ENCODE measurements around the gene ARHGAP45. TPM values are rescaled to one million over a fixed set of nuclear protein-coding genes. Genes with fewer than 3 reads are reported as not detected.

Gene ARHGAP45
- total and polyA plus RNA-seq, 2 experiments from 2014 or later = 24.7 to 71.8 TPM

- TF ChIP-seq, protein P1, sequence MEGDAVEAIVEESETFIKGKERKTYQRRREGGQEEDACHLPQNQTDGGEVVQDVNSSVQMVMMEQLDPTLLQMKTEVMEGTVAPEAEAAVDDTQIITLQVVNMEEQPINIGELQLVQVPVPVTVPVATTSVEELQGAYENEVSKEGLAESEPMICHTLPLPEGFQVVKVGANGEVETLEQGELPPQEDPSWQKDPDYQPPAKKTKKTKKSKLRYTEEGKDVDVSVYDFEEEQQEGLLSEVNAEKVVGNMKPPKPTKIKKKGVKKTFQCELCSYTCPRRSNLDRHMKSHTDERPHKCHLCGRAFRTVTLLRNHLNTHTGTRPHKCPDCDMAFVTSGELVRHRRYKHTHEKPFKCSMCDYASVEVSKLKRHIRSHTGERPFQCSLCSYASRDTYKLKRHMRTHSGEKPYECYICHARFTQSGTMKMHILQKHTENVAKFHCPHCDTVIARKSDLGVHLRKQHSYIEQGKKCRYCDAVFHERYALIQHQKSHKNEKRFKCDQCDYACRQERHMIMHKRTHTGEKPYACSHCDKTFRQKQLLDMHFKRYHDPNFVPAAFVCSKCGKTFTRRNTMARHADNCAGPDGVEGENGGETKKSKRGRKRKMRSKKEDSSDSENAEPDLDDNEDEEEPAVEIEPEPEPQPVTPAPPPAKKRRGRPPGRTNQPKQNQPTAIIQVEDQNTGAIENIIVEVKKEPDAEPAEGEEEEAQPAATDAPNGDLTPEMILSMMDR (conservative IDR thresholded peaks at IDR 0.05; ENCODE audit: low read depth in 2 of 2) = no peak
- TF ChIP-seq ZNF331 (CRISPR knock-in tag; IDR thresholded peaks at IDR 0.05; ENCODE audit: low read depth) (no peak), POLR2AphosphoS5 (IDR thresholded peaks at IDR 0.05; ENCODE audit: low read depth) (no peak)
- TF ChIP-seq, protein P2, sequence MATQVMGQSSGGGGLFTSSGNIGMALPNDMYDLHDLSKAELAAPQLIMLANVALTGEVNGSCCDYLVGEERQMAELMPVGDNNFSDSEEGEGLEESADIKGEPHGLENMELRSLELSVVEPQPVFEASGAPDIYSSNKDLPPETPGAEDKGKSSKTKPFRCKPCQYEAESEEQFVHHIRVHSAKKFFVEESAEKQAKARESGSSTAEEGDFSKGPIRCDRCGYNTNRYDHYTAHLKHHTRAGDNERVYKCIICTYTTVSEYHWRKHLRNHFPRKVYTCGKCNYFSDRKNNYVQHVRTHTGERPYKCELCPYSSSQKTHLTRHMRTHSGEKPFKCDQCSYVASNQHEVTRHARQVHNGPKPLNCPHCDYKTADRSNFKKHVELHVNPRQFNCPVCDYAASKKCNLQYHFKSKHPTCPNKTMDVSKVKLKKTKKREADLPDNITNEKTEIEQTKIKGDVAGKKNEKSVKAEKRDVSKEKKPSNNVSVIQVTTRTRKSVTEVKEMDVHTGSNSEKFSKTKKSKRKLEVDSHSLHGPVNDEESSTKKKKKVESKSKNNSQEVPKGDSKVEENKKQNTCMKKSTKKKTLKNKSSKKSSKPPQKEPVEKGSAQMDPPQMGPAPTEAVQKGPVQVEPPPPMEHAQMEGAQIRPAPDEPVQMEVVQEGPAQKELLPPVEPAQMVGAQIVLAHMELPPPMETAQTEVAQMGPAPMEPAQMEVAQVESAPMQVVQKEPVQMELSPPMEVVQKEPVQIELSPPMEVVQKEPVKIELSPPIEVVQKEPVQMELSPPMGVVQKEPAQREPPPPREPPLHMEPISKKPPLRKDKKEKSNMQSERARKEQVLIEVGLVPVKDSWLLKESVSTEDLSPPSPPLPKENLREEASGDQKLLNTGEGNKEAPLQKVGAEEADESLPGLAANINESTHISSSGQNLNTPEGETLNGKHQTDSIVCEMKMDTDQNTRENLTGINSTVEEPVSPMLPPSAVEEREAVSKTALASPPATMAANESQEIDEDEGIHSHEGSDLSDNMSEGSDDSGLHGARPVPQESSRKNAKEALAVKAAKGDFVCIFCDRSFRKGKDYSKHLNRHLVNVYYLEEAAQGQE (IDR thresholded peaks at IDR 0.05; ENCODE audit: unreplicated experiment) = no peak
These were observed 54.4 kb downstream of the ARHGAP45 start (continued) for GRCh38 chr19:1121395-1121794.

DNA sequence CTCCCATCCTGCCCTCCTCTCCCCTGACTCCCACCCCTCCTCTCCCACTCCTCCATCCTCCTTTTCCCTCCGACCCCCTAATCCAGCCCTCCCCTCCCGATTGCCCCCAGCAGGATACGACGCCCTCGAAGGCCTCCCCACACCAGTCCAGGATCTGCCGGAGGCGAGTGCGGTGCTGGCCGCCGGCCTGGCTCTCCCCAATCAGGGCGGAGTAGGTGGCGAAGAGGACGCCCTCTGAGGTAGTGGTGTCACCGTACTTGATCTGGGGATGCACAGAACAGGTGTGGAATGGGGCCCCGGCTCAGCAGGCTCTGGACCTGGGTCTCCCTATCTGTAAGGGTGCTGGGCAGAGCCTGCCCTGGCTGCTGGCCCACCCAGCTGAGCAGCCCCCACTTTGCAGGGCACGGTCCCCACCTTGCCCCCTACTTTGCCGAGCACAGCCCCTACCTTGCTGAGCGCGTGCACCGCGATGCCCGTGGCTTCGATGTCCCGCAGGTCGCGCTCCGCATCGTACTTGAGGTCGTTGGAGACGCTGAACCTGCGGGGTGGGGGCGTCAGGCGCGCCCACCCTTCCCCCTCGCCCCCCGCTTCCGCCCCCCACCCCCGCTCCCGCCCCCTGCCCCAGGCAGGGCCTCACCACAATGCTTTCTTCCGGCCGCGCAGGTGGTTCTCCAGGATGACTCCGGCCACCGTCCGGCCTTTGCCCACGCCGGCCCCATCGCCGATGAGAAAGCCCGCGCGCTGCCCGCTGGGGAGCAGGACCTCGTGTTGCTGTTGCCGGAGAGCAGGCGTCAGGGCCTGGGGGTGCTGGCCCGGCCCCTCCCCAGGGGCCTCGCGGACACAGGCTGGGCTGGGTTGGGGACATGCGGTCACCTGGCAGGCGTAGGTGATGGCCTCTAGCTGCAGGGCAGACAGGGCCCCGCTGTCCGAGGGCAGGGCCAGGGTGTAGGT is 55.3 kb downstream of the ARHGAP45 start:
- Histone ChIP-seq H3K79me2 (replicated peaks; ENCODE audit: insufficient read depth) (no peaks in the 10 kb centered on the region), H3K4me3 (no peak overlapping the region), H3K27me3 (ENCODE audit: insufficient read depth) (no peaks in the 10 kb centered on the region), H3K9me2 (ENCODE audit: insufficient read depth) (no peaks in the 10 kb centered on the region), H4K20me1 (replicated peaks; ENCODE audit: insufficient read depth) (no peaks in the 10 kb centered on the region; the same call in 1 of the 2 replicates), H3K36me3 (ENCODE audit: insufficient read depth) (no peaks in the 10 kb centered on the region), H3K27ac (ENCODE audit: low read depth) (no peak overlapping the region), H2AFZ (no peak overlapping the region), H3K4me1 (ENCODE audit: insufficient read depth) (no peaks in the 10 kb centered on the region), H3F3A (replicated peaks; ENCODE audit: low read depth) (0 out of 2 replicates have a peak, but pooled peaks cover 6% of the 10 kb centered on the region), H3K4me2 (no peak overlapping the region)
- DNase-seq (ENCODE audit: low spot score) = no peak
- TF ChIP-seq POLR2AphosphoS5 (IDR thresholded peaks at IDR 0.05; ENCODE audit: low read depth) (no peak), EZH2phosphoT487 (IDR thresholded peaks at IDR 0.05; ENCODE audit: unreplicated experiment) (no peak), NANOG (IDR thresholded peaks at IDR 0.05; ENCODE audit: borderline replicate concordance) (no peak), JUNB (IDR thresholded peaks at IDR 0.05; ENCODE audit: unreplicated experiment) (no peak), STAT1 (IDR thresholded peaks at IDR 0.05; ENCODE audit: unreplicated experiment) (no peak)
- TF ChIP-seq, protein P3, sequence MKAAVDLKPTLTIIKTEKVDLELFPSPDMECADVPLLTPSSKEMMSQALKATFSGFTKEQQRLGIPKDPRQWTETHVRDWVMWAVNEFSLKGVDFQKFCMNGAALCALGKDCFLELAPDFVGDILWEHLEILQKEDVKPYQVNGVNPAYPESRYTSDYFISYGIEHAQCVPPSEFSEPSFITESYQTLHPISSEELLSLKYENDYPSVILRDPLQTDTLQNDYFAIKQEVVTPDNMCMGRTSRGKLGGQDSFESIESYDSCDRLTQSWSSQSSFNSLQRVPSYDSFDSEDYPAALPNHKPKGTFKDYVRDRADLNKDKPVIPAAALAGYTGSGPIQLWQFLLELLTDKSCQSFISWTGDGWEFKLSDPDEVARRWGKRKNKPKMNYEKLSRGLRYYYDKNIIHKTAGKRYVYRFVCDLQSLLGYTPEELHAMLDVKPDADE (IDR thresholded peaks at IDR 0.05) = no peak
- Mint-ChIP-seq H3K27ac (no peak overlapping the region), H3K27me3 (ENCODE audit: insufficient read depth, low read depth, poor library complexity) (peaks cover 2% of the 10 kb centered on the region), H3K4me1 (peaks cover 2% of the 10 kb centered on the region), H3K36me3 (ENCODE audit: low read depth) (peaks cover 26% of the 10 kb centered on the region), H3K9me3 (no peaks in the 10 kb centered on the region; the same call in 2 of the 3 replicates), H3K4me3 (no peak overlapping the region)
- ATAC-seq = no peak
